HepG2 (cell line): ENCODE data around the gene SLC44A4. TPM values are rescaled to one million over a fixed set of nuclear protein-coding genes. Genes with fewer than 3 reads are reported as not detected.
A peak's percentile ranks its signal among the peaks of the same experiment; 100 is the strongest.

Experiments
- ATF7-NPFF ChIP-seq: sonication (generic); formaldehyde crosslinking; IDR thresholded peaks from 2 replicates; pipeline ENCODE4 v1.8.1; 2023; ENCODE audit warnings: mild to moderate bottlenecking, low read depth, missing genetic modification reagents, moderate library complexity
- CREB1 ChIP-seq, 2 experiments: fragments of 450-650 bp in 1 of 2; IDR thresholded peaks; 2 replicates each; pipeline ENCODE4 v1.6.1; 2016 to 2017; ENCODE audit warnings: control low read depth in 1 of 2, mild to moderate bottlenecking in 1 of 2, missing compliant biosample characterization in 1 of 2, missing genetic modification characterization in 1 of 2
- MAF1 ChIP-seq: sonication (generic); formaldehyde crosslinking; IDR thresholded peaks from 2 replicates; pipeline ENCODE4 v1.5.0; 2020; ENCODE audit warnings: missing genetic modification reagents, borderline replicate concordance
- MXD1 ChIP-seq: sonication (generic); formaldehyde crosslinking; IDR thresholded peaks from 2 replicates; pipeline ENCODE4 v1.4.0; 2020; ENCODE audit warnings: mild to moderate bottlenecking, missing genetic modification reagents
- PAWR ChIP-seq: sonication (generic); formaldehyde crosslinking; IDR thresholded peaks from 2 replicates; pipeline ENCODE4 v1.4.0; 2020; ENCODE audit warnings: missing genetic modification reagents, mild to moderate bottlenecking, borderline replicate concordance
- POLR2AphosphoS2 ChIP-seq: IDR thresholded peaks from 2 replicates; pipeline ENCODE4 v1.6.1; 2011; ENCODE audit warnings: low read depth, low read length, improper control_type of control experiment
- SIN3A ChIP-seq: IDR thresholded peaks from 2 replicates; pipeline ENCODE4 v1.6.1; 2011; ENCODE audit warnings: low read depth, mild to moderate bottlenecking, control low read depth, low read length, borderline replicate concordance
- SP4 ChIP-seq: sonication (generic); formaldehyde crosslinking; IDR thresholded peaks from 2 replicates; pipeline ENCODE4 v1.8.1; 2023; ENCODE audit warnings: mild to moderate bottlenecking, missing genetic modification reagents
- STAT5B ChIP-seq: sonication (generic); formaldehyde crosslinking; IDR thresholded peaks from 2 replicates; pipeline ENCODE4 v1.4.0; 2020; ENCODE audit warnings: missing genetic modification reagents
- TBL1XR1 ChIP-seq: fragments of 150-350 bp; IDR thresholded peaks from 2 replicates; pipeline ENCODE4 v1.6.1; 2014; ENCODE audit warnings: borderline replicate concordance, low read length; ENCODE audit not compliant: partially characterized antibody
- ZBTB7B ChIP-seq: sonication (generic); formaldehyde crosslinking; IDR thresholded peaks from 2 replicates; pipeline ENCODE4 v1.4.0; 2020; ENCODE audit warnings: missing genetic modification reagents
- ZNF225 ChIP-seq: sonication (generic); formaldehyde crosslinking; IDR thresholded peaks from 2 replicates; pipeline ENCODE4 v1.4.0; 2020; ENCODE audit warnings: mild to moderate bottlenecking, missing genetic modification reagents
- ZNF362 ChIP-seq: sonication (generic); formaldehyde crosslinking; IDR thresholded peaks from 2 replicates; pipeline ENCODE4 v1.4.0; 2020; ENCODE audit warnings: missing genetic modification reagents, mild to moderate bottlenecking, borderline replicate concordance
- ZNF547 ChIP-seq: sonication (generic); formaldehyde crosslinking; IDR thresholded peaks from 2 replicates; pipeline ENCODE4 v1.5.1; 2020; ENCODE audit warnings: mild to moderate bottlenecking, missing genetic modification reagents
- ZNF598 ChIP-seq: sonication (generic); formaldehyde crosslinking; IDR thresholded peaks from 2 replicates; pipeline ENCODE4 v1.5.1; 2020; ENCODE audit warnings: mild to moderate bottlenecking, missing genetic modification reagents, borderline replicate concordance
- ZNF616 ChIP-seq: sonication (generic); formaldehyde crosslinking; IDR thresholded peaks from 2 replicates; pipeline ENCODE4 v1.5.0; 2020; ENCODE audit warnings: low read depth, mild to moderate bottlenecking, missing genetic modification reagents
- ZNF792 ChIP-seq: IDR thresholded peaks from 2 replicates; pipeline ENCODE4 v1.6.1; 2016
- ZNF879 ChIP-seq: sonication (generic); formaldehyde crosslinking; IDR thresholded peaks from 2 replicates; pipeline ENCODE4 v1.8.1; 2023; ENCODE audit warnings: missing genetic modification reagents
- ZSCAN21 ChIP-seq: sonication (generic); formaldehyde crosslinking; IDR thresholded peaks from 2 replicates; pipeline ENCODE4 v1.8.0; 2022; ENCODE audit warnings: mild to moderate bottlenecking, missing genetic modification reagents, moderate library complexity, borderline replicate concordance
- polyA plus RNA-seq, 8 experiments: library from polyadenylated mRNA; depleted of rRNA in 3 of 8; stranded (reverse) in 7 of 8; unstranded in 1 of 8; fragments of >200 nt; fragmentation: Illumina TruSeq in 4 of 8; extraction: Trizol in 4 of 8; gene quantifications; 2 replicates each; pipeline versions ENCODE4 v1.2.1 to v1.2.3, GENCODE V29; 2011 to 2016; ENCODE audit warnings: low read depth in 4 of 8, missing spikeins in 1 of 8, mixed read lengths in 1 of 8; ENCODE audit not compliant: insufficient read depth in 1 of 8
- total RNA-seq, 5 experiments: library from RNA; depleted of rRNA; stranded (reverse); fragments of >200 nt; fragmentation: Illumina TruSeq; extraction: Trizol; gene quantifications; 2 replicates each; pipeline ENCODE4 v1.2.3, GENCODE V29; 2016; ENCODE audit warnings: low read depth in 1 of 5
- TF ChIP-seq, protein P1 (sequence below): sonication (generic); formaldehyde crosslinking; IDR thresholded peaks from 2 replicates; pipeline ENCODE4 v1.8.0; 2022; ENCODE audit warnings: mild to moderate bottlenecking, missing genetic modification reagents
- TF ChIP-seq, protein P2 (sequence below): IDR thresholded peaks from 2 replicates; pipeline ENCODE4 v1.6.1; 2016; ENCODE audit warnings: mild to moderate bottlenecking
- TF ChIP-seq, protein P3 (sequence below), 2 experiments: fragments of 450-650 bp in 1 of 2; sonication (generic) in 1 of 2; formaldehyde crosslinking; IDR thresholded peaks; 2 replicates each; pipeline versions ENCODE4 v1.5.0 to v1.8.0; 2020 to 2022; ENCODE audit warnings: mild to moderate bottlenecking in 1 of 2, missing genetic modification reagents in 1 of 2

Gene SLC44A4
- total and polyA plus RNA-seq, 2 of the 13 experiments (the other 11 are each of a cell fraction or from before 2014, with no cell fraction given): 3.5 to 5.9 TPM

GRCh38 chr6:31815025-31815838 is 63.6 kb downstream of the SLC44A4 start, which contains the start of the genes HSPA1A and HSPA1L (continued):
- TF ChIP-seq ZNF362 (CRISPR knock-in tag): no peak
- no peak for TF ChIP-seq MAF1 (CRISPR knock-in tag)
- TF ChIP-seq ZNF598: peak; percentile 81; the same call in 1 of the 2 replicates
- TF ChIP-seq MXD1 (CRISPR knock-in tag): peak; percentile 62; the same call in 1 of the 2 replicates
- TF ChIP-seq CREB1 (IDR thresholded peaks at IDR 0.05): 0 out of 2 replicates have a peak, but pooled peaks have one; percentile 12
- TF ChIP-seq CREB1 (CRISPR knock-in tag; IDR thresholded peaks at IDR 0.05): no peak; the same call in 1 of the 2 replicates
- TF ChIP-seq, protein P1, sequence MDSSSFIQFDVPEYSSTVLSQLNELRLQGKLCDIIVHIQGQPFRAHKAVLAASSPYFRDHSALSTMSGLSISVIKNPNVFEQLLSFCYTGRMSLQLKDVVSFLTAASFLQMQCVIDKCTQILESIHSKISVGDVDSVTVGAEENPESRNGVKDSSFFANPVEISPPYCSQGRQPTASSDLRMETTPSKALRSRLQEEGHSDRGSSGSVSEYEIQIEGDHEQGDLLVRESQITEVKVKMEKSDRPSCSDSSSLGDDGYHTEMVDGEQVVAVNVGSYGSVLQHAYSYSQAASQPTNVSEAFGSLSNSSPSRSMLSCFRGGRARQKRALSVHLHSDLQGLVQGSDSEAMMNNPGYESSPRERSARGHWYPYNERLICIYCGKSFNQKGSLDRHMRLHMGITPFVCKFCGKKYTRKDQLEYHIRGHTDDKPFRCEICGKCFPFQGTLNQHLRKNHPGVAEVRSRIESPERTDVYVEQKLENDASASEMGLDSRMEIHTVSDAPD (CRISPR knock-in tag): peak; percentile 16; the same call in 1 of the 2 replicates
- TF ChIP-seq POLR2AphosphoS2: 0 out of 2 replicates have a peak, but pooled peaks have one; percentile 44
- TF ChIP-seq ZNF879 (CRISPR knock-in tag): 0 out of 2 replicates have a peak, but pooled peaks have one; percentile 77
- peak; percentile 78; the same call in 1 of the 2 replicates for TF ChIP-seq SIN3A
- TF ChIP-seq ZNF792: peak; percentile 25; the same call in 1 of the 2 replicates
- 0 out of 2 replicates have a peak, but pooled peaks have one; percentile 20 for TF ChIP-seq ZNF225
- TF ChIP-seq ZBTB7B (CRISPR knock-in tag): peak; percentile 40; the same call in 1 of the 2 replicates
- TF ChIP-seq SP4 (CRISPR knock-in tag): peak; percentile 54; the same call in 1 of the 2 replicates
- 0 out of 2 replicates have a peak, but pooled peaks have one; percentile 41 for TF ChIP-seq ATF7-NPFF (CRISPR knock-in tag)
- 0 out of 2 replicates have a peak, but pooled peaks have one; percentile 42 for TF ChIP-seq STAT5B (CRISPR knock-in tag)
- TF ChIP-seq ZSCAN21 (CRISPR knock-in tag): peak; percentile 45; the same call in 1 of the 2 replicates
- TF ChIP-seq PAWR: no peak
- no peak for TF ChIP-seq ZNF616 (CRISPR knock-in tag)
- TF ChIP-seq ZNF547: peak; percentile 89
- TF ChIP-seq, protein P2, sequence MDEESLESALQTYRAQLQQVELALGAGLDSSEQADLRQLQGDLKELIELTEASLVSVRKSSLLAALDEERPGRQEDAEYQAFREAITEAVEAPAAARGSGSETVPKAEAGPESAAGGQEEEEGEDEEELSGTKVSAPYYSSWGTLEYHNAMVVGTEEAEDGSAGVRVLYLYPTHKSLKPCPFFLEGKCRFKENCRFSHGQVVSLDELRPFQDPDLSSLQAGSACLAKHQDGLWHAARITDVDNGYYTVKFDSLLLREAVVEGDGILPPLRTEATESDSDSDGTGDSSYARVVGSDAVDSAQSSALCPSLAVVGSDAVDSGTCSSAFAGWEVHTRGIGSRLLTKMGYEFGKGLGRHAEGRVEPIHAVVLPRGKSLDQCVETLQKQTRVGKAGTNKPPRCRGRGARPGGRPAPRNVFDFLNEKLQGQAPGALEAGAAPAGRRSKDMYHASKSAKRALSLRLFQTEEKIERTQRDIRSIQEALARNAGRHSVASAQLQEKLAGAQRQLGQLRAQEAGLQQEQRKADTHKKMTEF (CRISPR knock-in tag): peak; percentile 36; the same call in 1 of the 2 replicates
- TF ChIP-seq, protein P3, sequence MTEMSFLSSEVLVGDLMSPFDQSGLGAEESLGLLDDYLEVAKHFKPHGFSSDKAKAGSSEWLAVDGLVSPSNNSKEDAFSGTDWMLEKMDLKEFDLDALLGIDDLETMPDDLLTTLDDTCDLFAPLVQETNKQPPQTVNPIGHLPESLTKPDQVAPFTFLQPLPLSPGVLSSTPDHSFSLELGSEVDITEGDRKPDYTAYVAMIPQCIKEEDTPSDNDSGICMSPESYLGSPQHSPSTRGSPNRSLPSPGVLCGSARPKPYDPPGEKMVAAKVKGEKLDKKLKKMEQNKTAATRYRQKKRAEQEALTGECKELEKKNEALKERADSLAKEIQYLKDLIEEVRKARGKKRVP (CRISPR knock-in tag; IDR thresholded peaks at IDR 0.05): peak in 1 of 2 experiments; percentile 29; a peak in 1 of 4 replicates
- no peak for TF ChIP-seq TBL1XR1
